ENCODE measurements around the gene CLBA1. TPM values are rescaled to one million over a fixed set of nuclear protein-coding genes. Genes with fewer than 3 reads are reported as not detected.

CLBA1 gene
- total RNA-seq, 4 donors from 2014 or later, result 1.3 to 11.1 (median 10.1) TPM; not detected in 1

- H3K36me3 ChIP-seq, result no peaks in the 10 kb centered on the region
- TF ChIP-seq CTCF (IDR thresholded peaks at IDR 0.05) (no peak), POLR2A (IDR thresholded peaks at IDR 0.05) (no peak)
- DNase-seq, result peak in 1 of 2 donors; percentile 12
- no peaks in the 10 kb centered on the region for H3K4me1 ChIP-seq
- no peak overlapping the region for H3K27ac ChIP-seq
- no peaks in the 10 kb centered on the region for H3K27me3 ChIP-seq
- intact Hi-C loops (cut with DNase I; ENCODE audit: low total_unique reads), result no loop called here
- no peak overlapping the region for H3K4me3 ChIP-seq
- no peaks in the 10 kb centered on the region for H3K9me3 ChIP-seq
Measured at GRCh38 chr14:104993808-104994591, 8.4 kb downstream of the CLBA1 start.

GRCh38 chr14:104994978-104995377 is 9.4 kb downstream of the CLBA1 start:
- Histone ChIP-seq H3K9me3 (no peaks in the 10 kb centered on the region), H3K27ac (no peak overlapping the region), H3K4me3 (no peak overlapping the region), H3K36me3 (no peaks in the 10 kb centered on the region), H3K4me1 (no peaks in the 10 kb centered on the region), H3K27me3 (no peaks in the 10 kb centered on the region)
- TF ChIP-seq POLR2A (IDR thresholded peaks at IDR 0.05) (no peak), CTCF (IDR thresholded peaks at IDR 0.05) (no peak)
- DNase-seq, result peak in 1 of 2 donors; percentile 7
- intact Hi-C loops (cut with DNase I; ENCODE audit: low total_unique reads), result no loop called here

- Histone ChIP-seq H3K36me3 (no peaks in the 10 kb centered on the region), H3K4me3 (no peak overlapping the region), H3K4me1 (no peaks in the 10 kb centered on the region), H3K9me3 (no peaks in the 10 kb centered on the region), H3K27ac (no peak overlapping the region), H3K27me3 (no peaks in the 10 kb centered on the region)
- intact Hi-C loops (cut with DNase I; ENCODE audit: low total_unique reads), result no loop called here
- peak in 1 of 2 donors; percentile 8 for DNase-seq
- TF ChIP-seq POLR2A (IDR thresholded peaks at IDR 0.05) (no peak), CTCF (IDR thresholded peaks at IDR 0.05) (no peak)
Measured at GRCh38 chr14:104996032-104996431, 10.4 kb downstream of the CLBA1 start.

DNA sequence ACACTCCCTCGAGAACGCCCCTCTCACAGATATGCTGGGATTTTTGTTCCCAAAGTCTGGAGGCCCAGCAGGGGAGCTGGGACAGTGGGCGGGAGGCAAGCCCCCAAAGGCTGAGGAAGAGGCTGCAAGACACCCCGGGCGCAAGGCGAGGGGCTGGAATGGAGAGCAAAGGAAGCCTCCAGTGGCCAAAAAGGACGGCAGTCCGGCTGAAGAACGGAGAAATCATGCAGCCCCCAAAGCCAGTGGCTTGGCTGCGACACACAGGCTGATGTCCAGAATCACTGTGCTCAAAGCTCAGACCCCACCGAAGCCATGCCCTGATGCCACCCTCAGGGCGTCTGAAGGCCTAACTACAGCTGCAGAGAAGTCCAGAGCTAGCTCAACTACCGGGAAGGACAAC is 10.9 kb downstream of the CLBA1 start:
- Histone ChIP-seq H3K36me3 (no peaks in the 10 kb centered on the region), H3K4me1 (no peaks in the 10 kb centered on the region), H3K4me3 (no peak overlapping the region), H3K9me3 (no peaks in the 10 kb centered on the region), H3K27me3 (no peaks in the 10 kb centered on the region), H3K27ac (no peak overlapping the region)
- TF ChIP-seq POLR2A (IDR thresholded peaks at IDR 0.05) (no peak), CTCF (IDR thresholded peaks at IDR 0.05) (no peak)
- DNase-seq, result peak in 1 of 2 donors; percentile 3
- intact Hi-C loops (cut with DNase I; ENCODE audit: low total_unique reads), result no loop called here

- TF ChIP-seq CTCF (IDR thresholded peaks at IDR 0.05), result no peak
- TF ChIP-seq POLR2A (IDR thresholded peaks at IDR 0.05), result no peak
- intact Hi-C loops (cut with DNase I; ENCODE audit: low total_unique reads), result no loop called here
- DNase-seq, result no peak
- H3K27me3 ChIP-seq, result no peaks in the 10 kb centered on the region
- H3K9me3 ChIP-seq, result no peaks in the 10 kb centered on the region
- no peaks in the 10 kb centered on the region for H3K4me1 ChIP-seq
- no peaks in the 10 kb centered on the region for H3K36me3 ChIP-seq
- no peak overlapping the region for H3K4me3 ChIP-seq
- H3K27ac ChIP-seq, result no peak overlapping the region
Measured at GRCh38 chr14:104998801-104999200, 13.2 kb downstream of the CLBA1 start.

Data from uterus (tissue), 4 donors.